NCI-H2107 (cell line): ENCODE results near the gene CAMKV.

Experiments used
- DNase-seq: peaks from one replicate; lab custom pipeline; 2025; lab: John Stamatoyannopoulos, UW

Gene CAMKV

GRCh38 chr3:49895791-49896190 lies 26.1 kb upstream of the CAMKV start:
- no peak for DNase-seq

- DNase-seq, result no peak
These were observed 19.6 kb upstream of the CAMKV start for GRCh38 chr3:49889296-49889695.

GRCh38 chr3:49886922-49887265 lies 17.2 kb upstream of the CAMKV start:
- DNase-seq, result no peak

GRCh38 chr3:49883998-49884397 lies 14.3 kb upstream of the CAMKV start:
- no peak for DNase-seq

GRCh38 chr3:49882166-49882565 lies 12.5 kb upstream of the CAMKV start:
- DNase-seq, result no peak

GRCh38 chr3:49880581-49881315 lies 11.0 kb upstream of the CAMKV start:
- no peak for DNase-seq

GRCh38 chr3:49879721-49880120 lies 10.0 kb upstream of the CAMKV start:
- DNase-seq, result no peak

GRCh38 chr3:49878686-49879085 lies 9.0 kb upstream of the CAMKV start:
- no peak for DNase-seq

- no peak for DNase-seq
These were observed 8.0 kb upstream of the CAMKV start for GRCh38 chr3:49877716-49878115.

GRCh38 chr3:49876567-49876966 lies 6.9 kb upstream of the CAMKV start:
- DNase-seq, result no peak

- no peak for DNase-seq
These were observed 3.9 kb upstream of the CAMKV start for GRCh38 chr3:49873623-49874022.

- no peak for DNase-seq
These were observed 3.1 kb upstream of the CAMKV start for GRCh38 chr3:49872801-49873281.

GRCh38 chr3:49871531-49872153 lies 1.9 kb upstream of the CAMKV start:
- DNase-seq, result no peak

GRCh38 chr3:49868862-49869466 lies 742 bp downstream of the CAMKV start:
- DNase-seq, result no peak

- DNase-seq, result no peak
These were observed 1.8 kb downstream of the CAMKV start for GRCh38 chr3:49867871-49868321.

- no peak for DNase-seq
These were observed 2.3 kb downstream of the CAMKV start for GRCh38 chr3:49867400-49867799.

- DNase-seq, result no peak
These were observed 4.4 kb downstream of the CAMKV start for GRCh38 chr3:49865198-49865784.

GRCh38 chr3:49864505-49864904 lies 5.2 kb downstream of the CAMKV start:
- DNase-seq, result no peak

GRCh38 chr3:49859576-49860305 lies 10.0 kb downstream of the CAMKV start:
- no peak for DNase-seq

- peak; percentile 87 for DNase-seq
These were observed 13.3 kb downstream of the CAMKV start, which contains the start of gene TRAIP for GRCh38 chr3:49856181-49857005. TSS of gene TRAIP (minus strand) at chr3:49856564. CDS start at chr3:49856453, 111 bp downstream.

GRCh38 chr3:49855662-49856061 lies 14.0 kb downstream of the CAMKV start:
- DNase-seq, result no peak
